SH-SY5Y (cell line): Measurements from ENCODE around the gene SDHD.

Experiments
- GATA2 ChIP-seq: IDR thresholded peaks from 2 replicates; pipeline ENCODE4 v1.6.1; 2011; ENCODE audit warnings: mild to moderate bottlenecking, low read depth, low read length
- GATA3 ChIP-seq: IDR thresholded peaks from 2 replicates; pipeline ENCODE4 v1.6.1; 2011; ENCODE audit warnings: low read depth, mild to moderate bottlenecking, low read length, moderate library complexity

GRCh38 chr11:112057170-112057569, 29.5 kb upstream of the SDHD start:
- TF ChIP-seq GATA3 (no peak), GATA2 (no peak)
